WTC11 (cell line): Measurements from ENCODE around the gene RFX3. TPM values are rescaled to one million over a fixed set of nuclear protein-coding genes. Genes with fewer than 3 reads are reported as not detected.

ENCODE experiments used
- ATAC-seq: fragments of 200-7000 bp; cut with Tn5 transposase; 2 replicates; pipeline ENCODE4 v1.10.0; 2021; ENCODE audit warnings: mild to moderate bottlenecking, moderate library complexity
- CTCF ChIA-PET: fragments of 300-600 bp; sonication (Branson Sonifier 250); formaldehyde crosslinking; loops from one replicate; lab custom pipeline; 2021; ENCODE audit warnings: antibody characterized with exemption; lab: Charles Lee
- POLR2A ChIA-PET: fragments of 350-600 bp; sonication (Branson Sonifier 250); formaldehyde crosslinking; loops from one replicate; lab custom pipeline; 2021; ENCODE audit warnings: antibody characterized with exemption; lab: Charles Lee
- DNase-seq: peaks from one replicate; pipeline ENCODE4 v3.0.0; 2021; ENCODE audit warnings: low spot score
- H3K27ac Mint-ChIP-seq: 2 replicates; pipeline ENCODE4 v1.8.0; 2021; ENCODE audit warnings: mixed read lengths
- H3K27me3 Mint-ChIP-seq: 2 replicates; pipeline ENCODE4 v1.8.0; 2021; ENCODE audit warnings: low read depth, mild to moderate bottlenecking, moderate library complexity, mixed read lengths
- H3K36me3 Mint-ChIP-seq: 2 replicates; pipeline ENCODE4 v1.8.0; 2021; ENCODE audit warnings: mixed read lengths
- H3K4me1 Mint-ChIP-seq: 2 replicates; pipeline ENCODE4 v1.8.0; 2022; ENCODE audit warnings: mixed read lengths
- H3K4me3 Mint-ChIP-seq: 2 replicates; pipeline ENCODE4 v1.8.0; 2021; ENCODE audit warnings: mild to moderate bottlenecking, moderate library complexity, mixed read lengths
- H3K9me3 Mint-ChIP-seq: 2 replicates; pipeline ENCODE4 v1.8.0; 2021; ENCODE audit warnings: mixed read lengths
- CBFB ChIP-seq: sonication (generic); formaldehyde crosslinking; IDR thresholded peaks from 2 replicates; pipeline ENCODE4 v1.8.1; 2022; ENCODE audit warnings: mild to moderate bottlenecking, low read depth, missing genetic modification reagents
- ESRRA ChIP-seq: sonication (generic); formaldehyde crosslinking; IDR thresholded peaks from 2 replicates; pipeline ENCODE4 v1.8.1; 2022; ENCODE audit warnings: mild to moderate bottlenecking, missing genetic modification reagents, borderline replicate concordance
- ETV6 ChIP-seq: sonication (generic); formaldehyde crosslinking; IDR thresholded peaks from 2 replicates; pipeline ENCODE4 v1.8.1; 2022; ENCODE audit warnings: mild to moderate bottlenecking, missing genetic modification reagents
- FOXJ3 ChIP-seq: sonication (generic); formaldehyde crosslinking; IDR thresholded peaks from 2 replicates; pipeline ENCODE4 v1.9.0; 2021; ENCODE audit warnings: missing genetic modification reagents, mild to moderate bottlenecking, borderline replicate concordance
- GABPB1 ChIP-seq: sonication (generic); formaldehyde crosslinking; IDR thresholded peaks from 2 replicates; pipeline ENCODE4 v1.8.1; 2023; ENCODE audit warnings: mild to moderate bottlenecking, missing genetic modification reagents
- GTF2I ChIP-seq: fragments of 250-450 bp; sonication (Bioruptor Pico); conservative IDR thresholded peaks from 2 replicates; pipeline ENCODE4 v1.4.0; 2021; ENCODE audit warnings: mild to moderate bottlenecking
- IRF1 ChIP-seq: sonication (generic); formaldehyde crosslinking; IDR thresholded peaks from 2 replicates; pipeline ENCODE4 v1.8.0; 2023; ENCODE audit warnings: missing genetic modification reagents
- KAT7 ChIP-seq: sonication (generic); formaldehyde crosslinking; IDR thresholded peaks from 2 replicates; pipeline ENCODE4 v1.8.1; 2023; ENCODE audit warnings: missing genetic modification reagents, mild to moderate bottlenecking, borderline replicate concordance
- MXD4 ChIP-seq: fragments of 250-450 bp; sonication (Bioruptor Pico); IDR thresholded peaks from 2 replicates; pipeline ENCODE4 v1.8.0; 2021; ENCODE audit warnings: mild to moderate bottlenecking, moderate library complexity, borderline replicate concordance
- NR1H2 ChIP-seq: sonication (generic); formaldehyde crosslinking; IDR thresholded peaks from 2 replicates; pipeline ENCODE4 v1.9.0; 2021; ENCODE audit warnings: mild to moderate bottlenecking, moderate library complexity, missing genetic modification reagents
- SMAD4 ChIP-seq: sonication (generic); formaldehyde crosslinking; IDR thresholded peaks from 2 replicates; pipeline ENCODE4 v1.8.0; 2022; ENCODE audit warnings: mild to moderate bottlenecking, missing genetic modification reagents
- TCF7 ChIP-seq: sonication (generic); formaldehyde crosslinking; IDR thresholded peaks from 2 replicates; pipeline ENCODE4 v1.8.0; 2022; ENCODE audit warnings: mild to moderate bottlenecking, low read depth, missing genetic modification reagents, moderate library complexity
- ZBTB21 ChIP-seq: sonication (generic); formaldehyde crosslinking; IDR thresholded peaks from 2 replicates; pipeline ENCODE4 v1.8.1; 2023; ENCODE audit warnings: mild to moderate bottlenecking, missing genetic modification reagents, borderline replicate concordance
- ZNF317 ChIP-seq: sonication (generic); formaldehyde crosslinking; IDR thresholded peaks from 2 replicates; pipeline ENCODE4 v1.8.1; 2023; ENCODE audit warnings: low read depth, mild to moderate bottlenecking, moderate library complexity, missing genetic modification reagents, borderline replicate concordance
- total RNA-seq: library from RNA; stranded (reverse); gene quantifications from 3 replicates; pipeline ENCODE4 v1.2.3, GENCODE V29; 2021
- TF ChIP-seq, protein P1 (sequence below): sonication (generic); formaldehyde crosslinking; IDR thresholded peaks from 2 replicates; pipeline ENCODE4 v1.8.0; 2022; ENCODE audit warnings: mild to moderate bottlenecking, missing genetic modification reagents
- TF ChIP-seq, protein P2 (sequence below): fragments of 250-450 bp; sonication (Bioruptor Pico); IDR thresholded peaks from 2 replicates; pipeline ENCODE4 v1.8.0; 2021; ENCODE audit warnings: mild to moderate bottlenecking
- TF ChIP-seq, protein P3 (sequence below): sonication (generic); formaldehyde crosslinking; IDR thresholded peaks from 2 replicates; pipeline ENCODE4 v1.8.0; 2022; ENCODE audit warnings: mild to moderate bottlenecking, missing genetic modification reagents
- TF ChIP-seq, protein P4 (sequence below): sonication (generic); formaldehyde crosslinking; IDR thresholded peaks from 2 replicates; pipeline ENCODE4 v1.8.1; 2023; ENCODE audit warnings: mild to moderate bottlenecking, missing genetic modification reagents
- TF ChIP-seq, protein P5 (sequence below): sonication (generic); formaldehyde crosslinking; IDR thresholded peaks from 2 replicates; pipeline ENCODE4 v1.8.1; 2022; ENCODE audit warnings: missing genetic modification reagents, borderline replicate concordance
- TF ChIP-seq, protein P6 (sequence below): sonication (generic); formaldehyde crosslinking; IDR thresholded peaks from 2 replicates; pipeline ENCODE4 v1.8.1; 2022; ENCODE audit warnings: low read depth, missing genetic modification reagents, borderline replicate concordance

The RFX3 gene
- total RNA-seq, 1 experiment from 2014 or later, result 13.7 TPM

GRCh38 chr9:3509926-3510325, 15.9 kb downstream of the RFX3 start (continued):
- TF ChIP-seq, protein P1, sequence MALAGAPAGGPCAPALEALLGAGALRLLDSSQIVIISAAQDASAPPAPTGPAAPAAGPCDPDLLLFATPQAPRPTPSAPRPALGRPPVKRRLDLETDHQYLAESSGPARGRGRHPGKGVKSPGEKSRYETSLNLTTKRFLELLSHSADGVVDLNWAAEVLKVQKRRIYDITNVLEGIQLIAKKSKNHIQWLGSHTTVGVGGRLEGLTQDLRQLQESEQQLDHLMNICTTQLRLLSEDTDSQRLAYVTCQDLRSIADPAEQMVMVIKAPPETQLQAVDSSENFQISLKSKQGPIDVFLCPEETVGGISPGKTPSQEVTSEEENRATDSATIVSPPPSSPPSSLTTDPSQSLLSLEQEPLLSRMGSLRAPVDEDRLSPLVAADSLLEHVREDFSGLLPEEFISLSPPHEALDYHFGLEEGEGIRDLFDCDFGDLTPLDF (CRISPR knock-in tag), result no peak
- no peak for TF ChIP-seq FOXJ3 (CRISPR knock-in tag)
- no peak for TF ChIP-seq CBFB (CRISPR knock-in tag)
- TF ChIP-seq, all 79 proteins: peak for 0

DNA sequence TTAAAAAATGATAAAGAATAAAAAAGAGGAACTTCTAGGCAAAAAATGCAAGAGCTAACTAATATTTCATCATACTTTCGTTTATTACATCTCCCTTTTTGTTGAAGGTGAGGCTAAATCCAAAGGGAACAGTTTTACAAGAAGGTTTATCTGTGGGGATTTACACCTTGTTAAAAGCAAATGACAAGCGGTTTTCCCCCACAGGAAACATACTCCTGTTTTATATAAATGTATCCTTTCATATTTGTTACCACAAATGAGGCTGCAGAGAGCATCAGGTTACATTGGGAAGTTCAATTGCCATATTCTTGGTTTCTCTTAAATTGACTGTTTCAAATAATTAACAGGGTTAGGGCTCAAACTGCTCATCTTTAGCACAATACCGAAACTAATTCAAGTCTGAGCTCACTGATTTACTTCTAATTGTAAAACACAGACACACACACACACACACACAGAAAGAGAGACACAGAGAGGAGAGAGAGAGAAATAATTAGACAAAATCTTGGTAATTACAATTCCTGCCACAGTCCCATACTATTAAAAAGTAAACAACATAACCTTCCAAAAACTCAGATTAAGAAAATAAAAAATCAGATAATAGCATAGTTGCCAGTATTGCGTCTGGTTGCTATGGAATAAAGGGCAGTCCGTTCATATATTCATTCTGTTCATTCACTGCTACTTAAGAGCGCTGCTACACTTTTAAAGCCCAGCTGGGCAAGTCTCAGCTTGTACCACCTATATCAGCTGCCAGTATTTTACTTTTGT, 17.1 kb downstream of the RFX3 start:
- Mint-ChIP-seq H3K27ac (peak overlapping the region; percentile 25), H3K4me1 (peaks cover 53% of the 10 kb centered on the region), H3K27me3 (no peaks in the 10 kb centered on the region), H3K9me3 (no peaks in the 10 kb centered on the region), H3K4me3 (no peak overlapping the region), H3K36me3 (no peaks in the 10 kb centered on the region)
- ChIA-PET CTCF (interaction anchor here (1.6 kb wide), 1 partner anchor 268 kb away, joined by 3 read pairs; no protein-coding TSS in a partner anchor), POLR2A (interaction anchor here (0.7 kb wide), 1 partner anchor 565 kb away, joined by 3 read pairs; no protein-coding TSS in a partner anchor)
- TF ChIP-seq ETV6 (CRISPR knock-in tag) (no peak), IRF1 (CRISPR knock-in tag) (no peak), NR1H2 (no peak), SMAD4 (CRISPR knock-in tag) (no peak), ZNF317 (no peak), GTF2I (CRISPR knock-in tag) (no peak), MXD4 (CRISPR knock-in tag) (no peak), KAT7 (CRISPR knock-in tag) (no peak), TCF7 (CRISPR knock-in tag) (no peak), GABPB1 (CRISPR knock-in tag) (no peak), ZBTB21 (CRISPR knock-in tag) (no peak), ESRRA (CRISPR knock-in tag) (no peak)
- TF ChIP-seq, protein P2, sequence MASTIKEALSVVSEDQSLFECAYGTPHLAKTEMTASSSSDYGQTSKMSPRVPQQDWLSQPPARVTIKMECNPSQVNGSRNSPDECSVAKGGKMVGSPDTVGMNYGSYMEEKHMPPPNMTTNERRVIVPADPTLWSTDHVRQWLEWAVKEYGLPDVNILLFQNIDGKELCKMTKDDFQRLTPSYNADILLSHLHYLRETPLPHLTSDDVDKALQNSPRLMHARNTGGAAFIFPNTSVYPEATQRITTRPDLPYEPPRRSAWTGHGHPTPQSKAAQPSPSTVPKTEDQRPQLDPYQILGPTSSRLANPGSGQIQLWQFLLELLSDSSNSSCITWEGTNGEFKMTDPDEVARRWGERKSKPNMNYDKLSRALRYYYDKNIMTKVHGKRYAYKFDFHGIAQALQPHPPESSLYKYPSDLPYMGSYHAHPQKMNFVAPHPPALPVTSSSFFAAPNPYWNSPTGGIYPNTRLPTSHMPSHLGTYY (CRISPR knock-in tag), result no peak
- TF ChIP-seq, protein P3, sequence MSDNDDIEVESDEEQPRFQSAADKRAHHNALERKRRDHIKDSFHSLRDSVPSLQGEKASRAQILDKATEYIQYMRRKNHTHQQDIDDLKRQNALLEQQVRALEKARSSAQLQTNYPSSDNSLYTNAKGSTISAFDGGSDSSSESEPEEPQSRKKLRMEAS (CRISPR knock-in tag), result no peak
- TF ChIP-seq, protein P4, sequence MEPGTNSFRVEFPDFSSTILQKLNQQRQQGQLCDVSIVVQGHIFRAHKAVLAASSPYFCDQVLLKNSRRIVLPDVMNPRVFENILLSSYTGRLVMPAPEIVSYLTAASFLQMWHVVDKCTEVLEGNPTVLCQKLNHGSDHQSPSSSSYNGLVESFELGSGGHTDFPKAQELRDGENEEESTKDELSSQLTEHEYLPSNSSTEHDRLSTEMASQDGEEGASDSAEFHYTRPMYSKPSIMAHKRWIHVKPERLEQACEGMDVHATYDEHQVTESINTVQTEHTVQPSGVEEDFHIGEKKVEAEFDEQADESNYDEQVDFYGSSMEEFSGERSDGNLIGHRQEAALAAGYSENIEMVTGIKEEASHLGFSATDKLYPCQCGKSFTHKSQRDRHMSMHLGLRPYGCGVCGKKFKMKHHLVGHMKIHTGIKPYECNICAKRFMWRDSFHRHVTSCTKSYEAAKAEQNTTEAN (CRISPR knock-in tag), result no peak
- TF ChIP-seq, protein P5, sequence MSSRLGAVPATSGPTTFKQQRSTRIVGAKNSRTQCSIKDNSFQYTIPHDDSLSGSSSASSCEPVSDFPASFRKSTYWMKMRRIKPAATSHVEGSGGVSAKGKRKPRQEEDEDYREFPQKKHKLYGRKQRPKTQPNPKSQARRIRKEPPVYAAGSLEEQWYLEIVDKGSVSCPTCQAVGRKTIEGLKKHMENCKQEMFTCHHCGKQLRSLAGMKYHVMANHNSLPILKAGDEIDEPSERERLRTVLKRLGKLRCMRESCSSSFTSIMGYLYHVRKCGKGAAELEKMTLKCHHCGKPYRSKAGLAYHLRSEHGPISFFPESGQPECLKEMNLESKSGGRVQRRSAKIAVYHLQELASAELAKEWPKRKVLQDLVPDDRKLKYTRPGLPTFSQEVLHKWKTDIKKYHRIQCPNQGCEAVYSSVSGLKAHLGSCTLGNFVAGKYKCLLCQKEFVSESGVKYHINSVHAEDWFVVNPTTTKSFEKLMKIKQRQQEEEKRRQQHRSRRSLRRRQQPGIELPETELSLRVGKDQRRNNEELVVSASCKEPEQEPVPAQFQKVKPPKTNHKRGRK (CRISPR knock-in tag), result no peak
- TF ChIP-seq, protein P6, sequence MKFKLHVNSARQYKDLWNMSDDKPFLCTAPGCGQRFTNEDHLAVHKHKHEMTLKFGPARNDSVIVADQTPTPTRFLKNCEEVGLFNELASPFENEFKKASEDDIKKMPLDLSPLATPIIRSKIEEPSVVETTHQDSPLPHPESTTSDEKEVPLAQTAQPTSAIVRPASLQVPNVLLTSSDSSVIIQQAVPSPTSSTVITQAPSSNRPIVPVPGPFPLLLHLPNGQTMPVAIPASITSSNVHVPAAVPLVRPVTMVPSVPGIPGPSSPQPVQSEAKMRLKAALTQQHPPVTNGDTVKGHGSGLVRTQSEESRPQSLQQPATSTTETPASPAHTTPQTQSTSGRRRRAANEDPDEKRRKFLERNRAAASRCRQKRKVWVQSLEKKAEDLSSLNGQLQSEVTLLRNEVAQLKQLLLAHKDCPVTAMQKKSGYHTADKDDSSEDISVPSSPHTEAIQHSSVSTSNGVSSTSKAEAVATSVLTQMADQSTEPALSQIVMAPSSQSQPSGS, result no peak
- ATAC-seq (no peak), DNase-seq (no peak)
